Measurements from ENCODE around the gene RPS6KB2.

RPS6KB2 gene

GRCh38 chr11:67412495-67413179, 15.7 kb upstream of the RPS6KB2 start:
- Histone ChIP-seq H3K4me1 (ENCODE audit: insufficient read depth, low read length, severe bottlenecking) (peaks cover 69% of the 10 kb centered on the region), H3K4me2 (ENCODE audit: low read length) (no peak overlapping the region), H3K27ac (ENCODE audit: low read depth, low read length, poor library complexity, severe bottlenecking) (no peak overlapping the region), H2AFZ (ENCODE audit: low read length) (no peak overlapping the region), H3K9me2 (ENCODE audit: low read depth, low read length) (no peaks in the 10 kb centered on the region), H3K4me3 (ENCODE audit: low read depth, low read length, poor library complexity, severe bottlenecking) (no peak overlapping the region), H3K9me3 (ENCODE audit: low read length) (no peaks in the 10 kb centered on the region), H4K20me1 (ENCODE audit: insufficient read depth, low read length) (no peaks in the 10 kb centered on the region), H3K79me2 (ENCODE audit: insufficient read depth, low read length) (no peaks in the 10 kb centered on the region), H3K36me3 (ENCODE audit: insufficient read depth, low read length) (peaks cover 14% of the 10 kb centered on the region; the same call in 1 of the 2 replicates), H3K27me3 (ENCODE audit: insufficient read depth, low read length) (peaks cover 3% of the 10 kb centered on the region; the same call in 1 of the 2 replicates), H3F3A (ENCODE audit: insufficient read depth, low read length) (no peaks in the 10 kb centered on the region), H3K9ac (ENCODE audit: low read length) (no peak overlapping the region)
- TF ChIP-seq, protein P1, sequence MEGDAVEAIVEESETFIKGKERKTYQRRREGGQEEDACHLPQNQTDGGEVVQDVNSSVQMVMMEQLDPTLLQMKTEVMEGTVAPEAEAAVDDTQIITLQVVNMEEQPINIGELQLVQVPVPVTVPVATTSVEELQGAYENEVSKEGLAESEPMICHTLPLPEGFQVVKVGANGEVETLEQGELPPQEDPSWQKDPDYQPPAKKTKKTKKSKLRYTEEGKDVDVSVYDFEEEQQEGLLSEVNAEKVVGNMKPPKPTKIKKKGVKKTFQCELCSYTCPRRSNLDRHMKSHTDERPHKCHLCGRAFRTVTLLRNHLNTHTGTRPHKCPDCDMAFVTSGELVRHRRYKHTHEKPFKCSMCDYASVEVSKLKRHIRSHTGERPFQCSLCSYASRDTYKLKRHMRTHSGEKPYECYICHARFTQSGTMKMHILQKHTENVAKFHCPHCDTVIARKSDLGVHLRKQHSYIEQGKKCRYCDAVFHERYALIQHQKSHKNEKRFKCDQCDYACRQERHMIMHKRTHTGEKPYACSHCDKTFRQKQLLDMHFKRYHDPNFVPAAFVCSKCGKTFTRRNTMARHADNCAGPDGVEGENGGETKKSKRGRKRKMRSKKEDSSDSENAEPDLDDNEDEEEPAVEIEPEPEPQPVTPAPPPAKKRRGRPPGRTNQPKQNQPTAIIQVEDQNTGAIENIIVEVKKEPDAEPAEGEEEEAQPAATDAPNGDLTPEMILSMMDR (IDR thresholded peaks at IDR 0.05; ENCODE audit: low read length): no peak
- no peak for TF ChIP-seq EZH2 (IDR thresholded peaks at IDR 0.05; ENCODE audit: borderline replicate concordance, low read length)

GRCh38 chr11:67413266-67413849, 14.9 kb upstream of the RPS6KB2 start:
- H3K27me3 ChIP-seq (ENCODE audit: insufficient read depth, low read length): peaks cover 3% of the 10 kb centered on the region; the same call in 1 of the 2 replicates
- H3K27ac ChIP-seq (ENCODE audit: low read depth, low read length, poor library complexity, severe bottlenecking): no peak overlapping the region
- no peaks in the 10 kb centered on the region for H3K9me2 ChIP-seq (ENCODE audit: low read depth, low read length)
- H3K9me3 ChIP-seq (ENCODE audit: low read length): no peaks in the 10 kb centered on the region
- no peaks in the 10 kb centered on the region for H3K79me2 ChIP-seq (ENCODE audit: insufficient read depth, low read length)
- peaks cover 11% of the 10 kb centered on the region; the same call in 1 of the 2 replicates for H3K36me3 ChIP-seq (ENCODE audit: insufficient read depth, low read length)
- H3K4me1 ChIP-seq (ENCODE audit: insufficient read depth, low read length, severe bottlenecking): peaks cover 64% of the 10 kb centered on the region
- TF ChIP-seq EZH2 (IDR thresholded peaks at IDR 0.05; ENCODE audit: borderline replicate concordance, low read length): no peak
- TF ChIP-seq, protein P1 (IDR thresholded peaks at IDR 0.05; ENCODE audit: low read length): no peak
- no peak overlapping the region for H3K4me2 ChIP-seq (ENCODE audit: low read length)
- H2AFZ ChIP-seq (ENCODE audit: low read length): no peak overlapping the region
- no peak overlapping the region for H3K4me3 ChIP-seq (ENCODE audit: low read depth, low read length, poor library complexity, severe bottlenecking)
- no peaks in the 10 kb centered on the region for H4K20me1 ChIP-seq (ENCODE audit: insufficient read depth, low read length)
- H3K9ac ChIP-seq (ENCODE audit: low read length): no peak overlapping the region
- no peaks in the 10 kb centered on the region for H3F3A ChIP-seq (ENCODE audit: insufficient read depth, low read length)

DNA sequence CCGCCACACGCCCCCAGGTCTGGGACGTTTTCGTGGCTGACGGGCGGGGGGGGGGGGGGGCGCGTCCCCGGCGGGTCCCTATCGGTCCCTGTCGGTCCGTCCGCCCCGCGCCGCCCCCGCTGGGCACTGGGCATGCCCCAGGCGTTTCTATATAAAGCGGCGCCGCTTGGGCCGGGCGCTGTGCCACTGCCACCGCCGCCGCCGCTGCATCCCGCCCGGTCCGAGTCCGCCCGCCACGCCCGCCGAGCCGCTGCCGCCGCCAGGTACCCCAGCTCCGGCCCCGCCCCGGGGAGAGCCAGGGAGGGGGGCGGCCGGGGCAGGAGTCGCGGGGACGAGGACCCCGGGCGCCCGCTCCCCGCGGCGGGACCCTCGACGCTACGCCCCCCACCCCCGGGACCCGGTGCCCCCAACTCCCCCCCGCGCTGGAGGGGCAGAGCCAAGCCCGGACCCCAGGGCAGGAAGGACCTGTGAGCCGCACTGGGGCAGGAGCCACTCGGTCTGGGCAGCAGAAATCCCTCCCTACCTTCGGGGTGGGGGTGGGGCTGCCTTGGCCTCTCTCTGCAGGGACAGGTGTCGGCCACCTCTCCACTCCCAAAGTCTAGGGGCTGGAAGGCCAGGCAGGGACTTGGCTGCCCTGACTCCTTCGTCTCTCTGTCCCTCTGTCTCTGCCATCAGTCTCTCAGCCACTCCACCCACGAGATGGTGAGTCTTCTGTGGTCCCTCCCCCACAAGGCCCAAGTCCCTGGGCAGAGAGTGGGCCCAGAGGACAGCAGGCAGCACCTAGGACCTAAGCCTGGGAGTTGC, 12.6 kb upstream of the RPS6KB2 start, which contains the start of gene CARNS1:
Gene CARNS1, plus strand, starts transcription at position 178 of the 804 bp plus-strand sequence. Its CDS starts 522 bp downstream, at position 700.
- Histone ChIP-seq H3K27ac (ENCODE audit: low read depth, low read length, poor library complexity, severe bottlenecking) (no peak within 1 kb of the TSS), H3K9ac (ENCODE audit: low read length) (no peak within 1 kb of the TSS), H3K4me3 (ENCODE audit: low read depth, low read length, poor library complexity, severe bottlenecking) (no peak within 1 kb of the TSS), H2AFZ (ENCODE audit: low read length) (no peak within 1 kb of the TSS), H3K27me3 (ENCODE audit: insufficient read depth, low read length) (peaks cover 3% of the 10 kb centered on the region; the same call in 1 of the 2 replicates), H3K9me3 (ENCODE audit: low read length) (no peaks in the 10 kb centered on the region), H3K79me2 (ENCODE audit: insufficient read depth, low read length) (no peaks in the 10 kb centered on the region), H4K20me1 (ENCODE audit: insufficient read depth, low read length) (no peaks in the 10 kb centered on the region), H3K4me2 (ENCODE audit: low read length) (peak within 1 kb of the TSS; percentile 27; the same call in 1 of the 2 replicates), H3K36me3 (ENCODE audit: insufficient read depth, low read length) (no peaks in the 10 kb centered on the region), H3F3A (ENCODE audit: insufficient read depth, low read length) (no peaks in the 10 kb centered on the region), H3K9me2 (ENCODE audit: low read depth, low read length) (no peaks in the 10 kb centered on the region), H3K4me1 (ENCODE audit: insufficient read depth, low read length, severe bottlenecking) (peaks cover 64% of the 10 kb centered on the region)
- TF ChIP-seq, protein P1 (IDR thresholded peaks at IDR 0.05; ENCODE audit: low read length): no peak
- no peak for TF ChIP-seq EZH2 (IDR thresholded peaks at IDR 0.05; ENCODE audit: borderline replicate concordance, low read length)

Data from OCI-LY1 (cell line).